ENCODE measurements around the gene ISOC2.

Gene ISOC2

DNA sequence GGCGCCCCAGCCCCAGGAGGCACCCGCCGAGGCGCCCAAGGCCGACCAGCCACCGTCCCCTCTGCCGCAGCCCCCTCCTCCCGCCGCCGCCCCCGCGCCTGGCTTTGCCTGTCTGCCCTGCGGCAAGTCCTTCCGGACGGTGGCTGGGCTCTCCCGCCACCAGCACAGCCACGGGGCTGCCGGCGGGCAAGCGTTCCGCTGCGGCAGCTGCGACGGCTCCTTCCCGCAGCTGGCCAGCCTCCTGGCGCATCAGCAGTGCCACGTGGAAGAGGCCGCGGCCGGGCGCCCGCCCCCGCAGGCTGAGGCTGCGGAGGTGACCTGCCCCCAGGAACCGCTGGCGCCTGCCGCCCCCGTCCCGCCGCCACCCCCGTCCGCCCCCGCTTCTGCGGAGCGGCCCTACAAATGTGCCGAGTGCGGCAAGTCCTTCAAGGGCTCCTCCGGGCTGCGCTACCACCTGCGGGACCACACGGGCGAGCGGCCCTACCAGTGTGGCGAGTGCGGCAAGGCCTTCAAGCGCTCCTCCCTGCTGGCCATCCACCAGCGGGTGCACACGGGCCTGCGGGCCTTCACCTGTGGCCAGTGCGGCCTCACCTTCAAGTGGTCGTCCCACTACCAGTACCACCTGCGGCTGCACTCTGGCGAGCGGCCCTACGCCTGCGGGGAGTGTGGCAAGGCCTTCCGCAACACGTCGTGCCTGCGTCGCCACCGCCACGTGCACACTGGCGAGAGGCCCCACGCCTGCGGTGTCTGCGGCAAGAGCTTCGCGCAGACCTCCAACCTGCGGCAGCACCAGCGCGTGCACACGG is 20.9 kb upstream of the ISOC2 start:
- no peak for TF ChIP-seq CTCF (IDR thresholded peaks at IDR 0.05; ENCODE audit: control insufficient read depth, insufficient read depth, low read depth, low read length, missing control alignments)
- no peak overlapping the region for H3K4me3 ChIP-seq (ENCODE audit: control insufficient read depth, low read depth, low read length)
- DNase-seq (ENCODE audit: low read depth), result no peak

- DNase-seq (ENCODE audit: low read depth), result no peak
- no peak overlapping the region for H3K4me3 ChIP-seq (ENCODE audit: control insufficient read depth, low read depth, low read length)
- no peak for TF ChIP-seq CTCF (IDR thresholded peaks at IDR 0.05; ENCODE audit: control insufficient read depth, insufficient read depth, low read depth, low read length, missing control alignments)
Observed at GRCh38 chr19:55481794-55482155, 20.3 kb upstream of the ISOC2 start.

DNA sequence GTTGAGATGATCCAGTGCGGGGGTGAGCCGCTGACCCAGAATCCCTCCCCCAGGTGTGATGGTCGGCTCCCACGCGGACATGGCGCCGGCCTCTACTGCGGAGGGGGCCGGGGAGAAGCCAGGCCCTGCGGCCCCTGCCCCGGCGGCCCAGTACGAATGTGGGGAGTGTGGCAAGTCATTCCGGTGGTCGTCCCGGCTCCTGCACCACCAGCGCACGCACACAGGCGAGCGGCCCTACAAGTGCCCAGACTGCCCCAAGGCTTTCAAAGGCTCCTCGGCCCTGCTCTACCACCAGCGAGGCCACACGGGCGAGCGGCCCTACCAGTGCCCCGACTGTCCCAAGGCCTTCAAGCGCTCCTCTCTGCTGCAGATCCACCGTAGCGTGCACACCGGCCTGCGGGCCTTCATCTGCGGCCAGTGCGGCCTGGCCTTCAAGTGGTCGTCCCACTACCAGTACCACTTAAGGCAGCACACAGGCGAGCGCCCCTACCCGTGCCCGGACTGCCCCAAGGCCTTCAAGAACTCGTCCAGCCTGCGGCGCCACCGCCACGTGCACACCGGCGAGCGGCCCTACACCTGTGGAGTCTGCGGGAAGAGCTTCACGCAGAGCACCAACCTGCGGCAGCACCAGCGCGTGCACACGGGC is 19.8 kb upstream of the ISOC2 start:
- TF ChIP-seq CTCF (IDR thresholded peaks at IDR 0.05; ENCODE audit: control insufficient read depth, insufficient read depth, low read depth, low read length, missing control alignments), result no peak
- no peak overlapping the region for H3K4me3 ChIP-seq (ENCODE audit: control insufficient read depth, low read depth, low read length)
- DNase-seq (ENCODE audit: low read depth), result no peak

DNA sequence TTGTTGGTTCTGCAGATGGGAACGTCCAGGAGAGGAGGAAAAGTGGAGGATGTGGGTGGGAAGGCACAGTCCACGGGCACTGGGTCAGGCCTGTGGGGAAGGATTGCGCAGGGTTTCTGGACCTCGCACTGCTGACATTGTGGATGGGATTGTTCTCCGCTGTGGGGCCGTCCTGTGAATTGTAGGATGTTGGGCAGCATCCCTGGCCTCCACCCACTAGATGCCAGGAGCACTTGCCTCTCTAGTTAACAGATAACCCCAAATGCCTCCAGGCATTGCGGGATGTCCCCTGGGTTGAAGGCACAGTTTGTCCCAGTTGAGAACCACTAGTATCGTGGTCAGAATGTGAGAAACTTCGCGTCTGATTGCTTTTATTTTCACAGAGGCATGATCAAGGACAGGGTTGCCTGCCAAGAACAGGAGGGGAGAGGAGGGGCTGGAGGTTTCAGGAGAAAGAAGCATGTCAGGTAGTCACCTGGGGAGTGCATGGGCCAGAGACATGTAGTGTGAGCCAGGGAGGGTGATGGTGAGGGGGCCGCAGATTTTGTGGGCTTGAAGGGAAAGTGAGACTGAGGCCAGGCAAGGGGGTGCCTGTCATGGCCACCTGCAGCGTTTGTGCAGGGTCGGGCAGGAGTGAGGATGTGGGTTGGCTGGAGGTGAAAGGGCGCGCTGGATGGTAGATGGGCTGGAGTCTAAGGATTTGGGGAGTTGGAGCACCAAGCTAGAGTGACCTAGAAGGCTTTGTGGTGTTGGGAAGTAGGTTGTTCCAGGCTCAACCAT is 18.2 kb upstream of the ISOC2 start:
- TF ChIP-seq CTCF (IDR thresholded peaks at IDR 0.05; ENCODE audit: control insufficient read depth, insufficient read depth, low read depth, low read length, missing control alignments), result no peak
- DNase-seq (ENCODE audit: low read depth), result no peak
- no peak overlapping the region for H3K4me3 ChIP-seq (ENCODE audit: control insufficient read depth, low read depth, low read length)

DNA sequence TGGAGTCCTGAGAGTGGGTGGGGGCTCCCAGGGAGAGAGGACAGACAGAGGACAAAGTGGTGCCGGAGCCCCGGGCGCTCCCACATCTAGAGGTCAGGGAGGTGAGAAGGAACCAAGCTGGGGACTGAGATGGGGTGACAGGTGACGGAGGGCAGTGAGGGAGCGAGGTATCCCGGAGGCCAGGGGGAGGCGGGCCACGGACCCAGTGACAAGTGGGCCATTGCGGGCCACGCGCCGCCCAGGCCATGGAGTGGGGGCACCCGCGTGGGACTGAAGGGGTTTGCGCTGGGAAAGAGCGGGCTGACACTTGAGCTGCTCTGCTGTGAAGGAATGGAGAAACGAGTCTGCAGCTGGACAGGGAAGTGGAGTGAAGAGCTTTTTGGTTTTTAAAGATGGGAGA is 17.6 kb upstream of the ISOC2 start:
- H3K4me3 ChIP-seq (ENCODE audit: control insufficient read depth, low read depth, low read length), result no peak overlapping the region
- no peak for DNase-seq (ENCODE audit: low read depth)
- no peak for TF ChIP-seq CTCF (IDR thresholded peaks at IDR 0.05; ENCODE audit: control insufficient read depth, insufficient read depth, low read depth, low read length, missing control alignments)

DNA sequence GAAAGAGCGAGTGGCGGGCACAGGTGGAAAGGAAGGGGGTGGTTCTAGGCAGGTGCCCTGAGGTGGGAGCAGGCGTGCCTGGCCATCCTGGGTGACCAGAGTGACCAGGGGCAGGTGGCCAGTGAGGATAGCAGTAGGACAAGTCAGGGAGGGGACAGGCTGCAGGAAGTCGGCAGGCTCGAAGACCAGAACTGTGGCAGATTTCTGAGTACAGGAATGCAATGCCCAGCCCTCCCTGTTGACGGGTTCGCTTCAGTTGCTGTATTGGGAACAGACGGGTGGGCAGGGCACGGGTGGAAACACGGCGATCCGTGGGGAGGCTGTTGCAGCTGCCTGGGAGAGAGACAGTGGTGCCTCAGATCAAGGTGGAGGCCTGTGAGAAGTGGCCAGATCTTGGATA is 16.9 kb upstream of the ISOC2 start:
- DNase-seq (ENCODE audit: low read depth), result no peak
- no peak overlapping the region for H3K4me3 ChIP-seq (ENCODE audit: control insufficient read depth, low read depth, low read length)
- no peak for TF ChIP-seq CTCF (IDR thresholded peaks at IDR 0.05; ENCODE audit: control insufficient read depth, insufficient read depth, low read depth, low read length, missing control alignments)
